Erythroblast (primary cell): ENCODE measurements around the gene TPD52L1.

ENCODE experiments used
- GATA1 ChIP-seq: IDR thresholded peaks from 2 replicates; pipeline ENCODE4 v1.6.1; 2011; ENCODE audit warnings: low read depth, mild to moderate bottlenecking, control low read depth, low read length, moderate library complexity
- POLR2A ChIP-seq: IDR thresholded peaks from 2 replicates; pipeline ENCODE4 v1.6.1; 2011; ENCODE audit warnings: mild to moderate bottlenecking, low read length

DNA sequence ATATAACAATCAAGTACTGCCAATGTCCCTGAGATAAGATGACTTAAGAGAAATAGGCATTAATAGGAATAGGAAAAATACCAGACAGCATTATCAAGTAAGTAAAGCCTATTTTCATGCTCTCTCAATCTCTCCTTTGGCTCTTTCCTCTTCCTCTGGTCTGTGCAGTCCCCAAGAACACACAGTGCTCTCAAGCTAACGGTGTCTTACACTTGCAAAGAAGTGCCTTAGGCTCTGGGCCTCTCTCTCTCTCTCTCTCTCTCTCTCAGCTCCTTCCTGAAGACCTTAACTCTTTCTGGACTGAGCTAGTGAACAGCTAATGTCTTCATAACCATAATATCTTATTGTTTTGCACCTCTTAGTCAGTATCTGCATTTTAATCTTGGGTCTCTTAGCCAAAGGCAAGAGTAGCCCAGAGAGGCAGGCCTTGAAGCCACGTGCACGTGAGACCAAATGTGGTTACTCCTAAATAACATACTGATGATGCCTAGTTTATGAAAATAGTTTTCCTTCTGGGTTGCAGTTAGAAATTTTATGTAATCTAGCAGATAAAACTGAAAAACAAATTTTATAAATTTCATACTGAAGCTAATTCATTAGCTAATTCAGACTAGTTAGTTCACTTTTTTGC lies 70.8 kb downstream of the TPD52L1 start:
- TF ChIP-seq POLR2A = no peak
- no peak for TF ChIP-seq GATA1
